Type B pancreatic cell (in vitro differentiated cells): ENCODE data around the gene VPS26B. TPM values are rescaled to one million over a fixed set of nuclear protein-coding genes. Genes with fewer than 3 reads are reported as not detected.

Experiments
- DNase-seq: peaks from one replicate; pipeline ENCODE4 v3.0.0; 2021; ENCODE audit warnings: mixed read lengths; ENCODE audit not compliant: unreplicated experiment; ENCODE audit errors: extremely low spot score
- H3K27ac Mint-ChIP-seq: 2 replicates; pipeline ENCODE4 v1.8.0; 2021; ENCODE audit warnings: mild to moderate bottlenecking, mixed read lengths
- H3K27me3 Mint-ChIP-seq: 2 replicates; pipeline ENCODE4 v1.8.0; 2021; ENCODE audit warnings: mixed read lengths
- H3K36me3 Mint-ChIP-seq: 2 replicates; pipeline ENCODE4 v1.8.0; 2021; ENCODE audit warnings: mixed read lengths
- H3K4me1 Mint-ChIP-seq: one replicate; pipeline ENCODE4 v1.8.0; 2021; ENCODE audit warnings: mixed read lengths; ENCODE audit not compliant: unreplicated experiment
- H3K4me3 Mint-ChIP-seq: 2 replicates; pipeline ENCODE4 v1.8.0; 2021; ENCODE audit warnings: mild to moderate bottlenecking, mixed read lengths
- H3K9me3 Mint-ChIP-seq: 2 replicates; pipeline ENCODE4 v1.8.0; 2021; ENCODE audit warnings: mixed read lengths
- CTCF ChIP-seq: fragments of 200-600 bp; sonication (generic); conservative IDR thresholded peaks from 2 replicates; pipeline ENCODE4 v1.5.0; 2021; ENCODE audit warnings: antibody characterized with exemption, mild to moderate bottlenecking
- total RNA-seq: library from RNA; stranded (reverse); gene quantifications from 2 replicates; pipeline ENCODE4 v1.2.1, GENCODE V29; 2021; ENCODE audit warnings: low replicate concordance

VPS26B gene
- total RNA-seq, 1 donor from 2014 or later: 43.6 TPM

GRCh38 chr11:134215836-134216235 lies 8.6 kb upstream of the VPS26B start:
- no peak for DNase-seq
- Mint-ChIP-seq H3K36me3 (peaks cover 19% of the 10 kb centered on the region), H3K27me3 (no peaks in the 10 kb centered on the region), H3K9me3 (no peaks in the 10 kb centered on the region), H3K4me1 (no peaks in the 10 kb centered on the region), H3K4me3 (no peak overlapping the region), H3K27ac (no peak overlapping the region)
- no peak for TF ChIP-seq CTCF

DNA sequence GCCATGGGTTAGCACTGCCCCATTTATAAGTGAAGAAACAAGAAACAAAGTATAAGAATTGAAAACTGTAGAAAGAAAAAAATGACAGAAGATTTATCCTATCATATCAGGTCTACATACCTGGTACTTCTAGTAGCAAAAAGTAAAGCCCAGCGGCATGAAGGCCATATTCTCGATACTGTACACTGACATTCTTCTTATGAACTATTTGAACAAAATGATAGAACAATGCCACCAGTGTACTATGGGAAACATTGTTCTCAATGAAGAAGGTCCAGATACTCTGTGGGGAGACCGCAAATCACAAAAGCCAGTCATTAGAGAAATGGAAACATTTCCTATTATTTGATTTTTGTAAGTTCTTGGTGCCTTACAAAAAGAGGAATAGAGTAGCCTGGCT lies 7.7 kb upstream of the VPS26B start:
- no peaks in the 10 kb centered on the region for H3K9me3 Mint-ChIP-seq

GRCh38 chr11:134223121-134223520 lies 1.4 kb upstream of the VPS26B start:
- H3K4me1 Mint-ChIP-seq: peaks cover 27% of the 10 kb centered on the region
- H3K27me3 Mint-ChIP-seq: no peaks in the 10 kb centered on the region
- no peak for TF ChIP-seq CTCF
- no peak for DNase-seq
- H3K4me3 Mint-ChIP-seq: peak overlapping the region; percentile 90
- H3K36me3 Mint-ChIP-seq: peaks cover 16% of the 10 kb centered on the region
- H3K27ac Mint-ChIP-seq: peak overlapping the region; percentile 59
- H3K9me3 Mint-ChIP-seq: no peaks in the 10 kb centered on the region

More for the DNA sequence above, 7.7 kb upstream of the VPS26B start:
- H3K27me3 Mint-ChIP-seq: no peaks in the 10 kb centered on the region
- no peak for TF ChIP-seq CTCF
- no peak overlapping the region for H3K4me3 Mint-ChIP-seq
- H3K27ac Mint-ChIP-seq: no peak overlapping the region
- peaks cover 19% of the 10 kb centered on the region for H3K36me3 Mint-ChIP-seq
- peaks cover under 1% of the 10 kb centered on the region for H3K4me1 Mint-ChIP-seq
- no peak for DNase-seq

DNA sequence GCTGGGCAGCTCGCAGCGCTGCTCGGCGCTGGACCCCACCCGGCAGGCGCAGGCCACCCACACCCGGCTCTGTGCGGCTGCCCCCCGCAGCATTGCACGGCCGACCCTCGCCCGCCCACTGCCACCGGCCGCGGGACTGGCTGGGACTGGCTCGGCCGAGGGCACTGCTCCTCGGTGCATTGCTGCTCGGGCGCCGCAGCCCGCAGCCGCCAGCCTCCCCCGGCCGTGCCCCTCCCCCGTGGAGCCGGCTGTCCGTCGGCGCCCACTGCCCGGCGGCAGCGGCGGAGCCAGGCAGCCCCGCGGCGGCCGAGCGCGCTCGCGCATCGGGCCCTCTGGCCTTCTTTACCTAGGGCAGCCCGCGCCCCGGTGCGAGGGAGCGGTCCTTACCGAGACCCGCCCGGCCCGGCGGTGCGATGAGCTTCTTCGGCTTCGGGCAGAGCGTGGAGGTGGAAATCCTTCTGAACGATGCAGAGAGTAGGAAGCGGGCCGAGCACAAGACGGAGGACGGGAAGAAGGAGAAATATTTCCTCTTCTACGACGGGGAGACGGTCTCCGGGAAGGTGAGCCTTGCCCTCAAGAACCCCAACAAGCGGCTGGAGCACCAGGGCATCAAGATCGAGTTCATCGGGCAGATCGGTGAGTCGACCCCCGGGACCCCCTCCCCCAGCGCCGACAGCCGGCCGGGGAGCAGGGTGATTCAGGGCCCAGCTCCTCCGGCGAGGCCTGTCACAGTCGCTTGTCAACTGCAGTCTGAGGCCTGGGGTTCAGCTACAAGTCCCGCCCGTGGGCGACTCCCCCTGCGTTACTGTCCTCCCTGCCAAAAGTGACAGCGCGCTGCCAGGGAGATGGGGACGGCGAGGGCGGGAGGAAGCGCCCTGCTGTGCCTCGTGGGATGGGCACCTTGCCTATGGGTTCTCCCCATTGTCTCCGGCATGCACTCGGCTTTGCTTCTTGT lies 516 bp downstream of the VPS26B start:
- Mint-ChIP-seq H3K27ac (peak overlapping the region; percentile 67), H3K27me3 (no peaks in the 10 kb centered on the region), H3K36me3 (peaks cover 9% of the 10 kb centered on the region)

DNA sequence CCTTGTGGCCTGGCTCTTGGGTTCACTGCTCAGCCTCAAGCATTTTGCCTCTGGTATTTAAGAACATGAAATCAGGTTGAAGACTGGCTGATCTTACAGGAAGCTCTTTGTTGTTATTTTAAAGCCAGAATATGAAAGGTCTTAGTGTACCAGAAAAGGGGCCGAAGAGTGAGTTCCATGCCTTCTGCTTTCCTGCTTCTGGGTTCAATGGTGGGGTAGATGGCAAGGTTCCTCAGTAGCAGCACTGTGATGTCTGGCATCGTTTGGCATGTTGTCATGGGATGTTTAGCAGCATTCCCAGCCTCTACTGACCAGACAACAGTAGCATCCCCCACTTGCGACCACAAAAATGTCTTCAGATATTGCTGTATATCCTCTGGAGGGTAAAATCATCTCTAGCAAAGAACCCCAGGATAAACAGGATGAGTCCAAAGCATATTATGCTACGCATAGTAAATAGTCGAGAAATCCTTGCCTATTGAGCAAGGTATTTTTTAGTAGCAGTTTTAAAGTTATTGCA lies 2.4 kb downstream of the VPS26B start:
- H3K27ac Mint-ChIP-seq: no peak overlapping the region
- TF ChIP-seq CTCF: no peak
- peak overlapping the region; percentile 32 for H3K4me3 Mint-ChIP-seq
- DNase-seq: no peak
- H3K9me3 Mint-ChIP-seq: no peaks in the 10 kb centered on the region
- peaks cover 5% of the 10 kb centered on the region for H3K36me3 Mint-ChIP-seq
- peaks cover 40% of the 10 kb centered on the region for H3K4me1 Mint-ChIP-seq
- H3K27me3 Mint-ChIP-seq: no peaks in the 10 kb centered on the region

More for the DNA sequence above, 516 bp downstream of the VPS26B start:
- Mint-ChIP-seq H3K4me1 (peaks cover 37% of the 10 kb centered on the region), H3K9me3 (no peaks in the 10 kb centered on the region), H3K4me3 (peak overlapping the region; percentile 96)
- TF ChIP-seq CTCF: no peak
- DNase-seq: no peak
